SK-N-SH treated with all-trans-retinoic acid at 6 μM for 48 hours (cell line): Measurements from ENCODE around the gene FRMD4A.

Source experiments
- CREB5 ChIP-seq: fragments of 250-450 bp; sonication (Bioruptor Pico); IDR thresholded peaks from 2 replicates; pipeline ENCODE4 v1.5.1; 2020; ENCODE audit warnings: low read depth, mild to moderate bottlenecking, moderate library complexity
- CSDC2 ChIP-seq: fragments of 250-450 bp; sonication (Bioruptor Pico); IDR thresholded peaks from 2 replicates; pipeline ENCODE4 v1.5.0; 2020; ENCODE audit warnings: mild to moderate bottlenecking, moderate library complexity
- ESRRG ChIP-seq: fragments of 250-450 bp; sonication (Bioruptor Pico); IDR thresholded peaks from 2 replicates; pipeline ENCODE4 v1.6.1; 2021; ENCODE audit warnings: mild to moderate bottlenecking
- PATZ1 ChIP-seq: fragments of 250-450 bp; sonication (Bioruptor Pico); IDR thresholded peaks from 2 replicates; pipeline ENCODE4 v1.8.0; 2020; ENCODE audit warnings: mild to moderate bottlenecking, moderate library complexity, borderline replicate concordance
- RARB ChIP-seq: fragments of 250-450 bp; sonication (Bioruptor Pico); IDR thresholded peaks from 2 replicates; pipeline ENCODE4 v1.8.0; 2021; ENCODE audit warnings: mild to moderate bottlenecking, moderate library complexity
- SNAI2 ChIP-seq: fragments of 250-450 bp; sonication (Bioruptor Pico); IDR thresholded peaks from 2 replicates; pipeline ENCODE4 v1.5.0; 2020; ENCODE audit warnings: mild to moderate bottlenecking, moderate library complexity
- TSHZ2 ChIP-seq: fragments of 250-450 bp; sonication (Bioruptor Pico); IDR thresholded peaks from 2 replicates; pipeline ENCODE4 v1.5.0; 2020; ENCODE audit warnings: mild to moderate bottlenecking, moderate library complexity
- ZC3H10 ChIP-seq: fragments of 250-450 bp; sonication (Bioruptor Pico); IDR thresholded peaks from 2 replicates; pipeline ENCODE4 v1.5.1; 2021; ENCODE audit warnings: mild to moderate bottlenecking, moderate library complexity
- ZNF70 ChIP-seq: fragments of 450-650 bp; formaldehyde crosslinking; IDR thresholded peaks from 2 replicates; pipeline ENCODE4 v1.5.0; 2020; ENCODE audit warnings: mild to moderate bottlenecking, moderate library complexity

- no peak for TF ChIP-seq PATZ1 (CRISPR knock-in tag)
- TF ChIP-seq SNAI2 (CRISPR knock-in tag): no peak
- TF ChIP-seq ESRRG (CRISPR knock-in tag): no peak
- no peak for TF ChIP-seq TSHZ2 (CRISPR knock-in tag)
- no peak for TF ChIP-seq CREB5 (CRISPR knock-in tag)
- TF ChIP-seq CSDC2: no peak
- no peak for TF ChIP-seq RARB (CRISPR knock-in tag)
- TF ChIP-seq ZC3H10 (CRISPR knock-in tag): no peak
- no peak for TF ChIP-seq ZNF70 (CRISPR knock-in tag)
These were observed 329.3 kb downstream of the FRMD4A start for GRCh38 chr10:14001298-14002040.
